HG03558 (cell line): ENCODE measurements around the gene POGZ.

ENCODE experiments used
- ATAC-seq: cut with Tn5 transposase; IDR thresholded peaks from one replicate; pipeline ENCODE4 v1.9.1; 2021; ENCODE audit warnings: moderate number of reproducible peaks; ENCODE audit not compliant: unreplicated experiment; ENCODE audit errors: extremely low read depth

The POGZ gene

GRCh38 chr1:151377150-151377884, 82.0 kb downstream of the POGZ start:
- ATAC-seq, result no peak

GRCh38 chr1:151373196-151373595, 86.1 kb downstream of the POGZ start:
- ATAC-seq, result no peak

- no peak for ATAC-seq
Observed at GRCh38 chr1:151372058-151372934, 87.0 kb downstream of the POGZ start, which contains the start of gene SELENBP1. TSS of gene SELENBP1 (minus strand) at chr1:151372705. CDS start at chr1:151372641, 64 bp downstream.

GRCh38 chr1:151371370-151372057, 87.8 kb downstream of the POGZ start:
- no peak for ATAC-seq

- no peak for ATAC-seq
Observed at GRCh38 chr1:151370211-151370911, 88.9 kb downstream of the POGZ start.

- ATAC-seq, result no peak
Observed at GRCh38 chr1:151369621-151370048, 89.7 kb downstream of the POGZ start.

GRCh38 chr1:151369302-151369610, 90.0 kb downstream of the POGZ start:
- no peak for ATAC-seq

- ATAC-seq, result no peak
Observed at GRCh38 chr1:151368393-151369301, 90.6 kb downstream of the POGZ start.

- no peak for ATAC-seq
Observed at GRCh38 chr1:151367658-151368392, 91.5 kb downstream of the POGZ start.

- no peak for ATAC-seq
Observed at GRCh38 chr1:151364996-151365395, 94.3 kb downstream of the POGZ start.

- ATAC-seq, result no peak
Observed at GRCh38 chr1:151362308-151363155, 96.8 kb downstream of the POGZ start.

- no peak for ATAC-seq
Observed at GRCh38 chr1:151361883-151362282, 97.4 kb downstream of the POGZ start.

- ATAC-seq, result no peak
Observed at GRCh38 chr1:151356696-151357095, 102.6 kb downstream of the POGZ start.
